CD8-positive, alpha-beta memory T cell (primary cell): ENCODE results near the gene USE1. TPM values are rescaled to one million over a fixed set of nuclear protein-coding genes. Genes with fewer than 3 reads are reported as not detected.
"Not testable (repeated sequence)": the region's sequence is repeated elsewhere in the genome, so short reads cannot be mapped to it uniquely, and the experiment has no call there.

Experiments used
- CTCF ChIA-PET: fragments of 350-600 bp; sonication (Branson Sonifier 250); formaldehyde crosslinking; loops from one replicate; lab custom pipeline; 2021; ENCODE audit warnings: antibody characterized with exemption; lab: Charles Lee
- POLR2A ChIA-PET: fragments of 350-600 bp; sonication (Branson Sonifier 250); formaldehyde crosslinking; loops from one replicate; lab custom pipeline; 2021; ENCODE audit warnings: antibody characterized with exemption; lab: Charles Lee
- DNase-seq, 5 donors: peaks; one replicate each; pipeline versions ENCODE4 v3.0.0 to v3.0.0-alpha.2; 2020 to 2022; ENCODE audit warnings: mixed read lengths in 1 of 5
- H3K27ac ChIP-seq: one replicate; pipeline ENCODE4 v1.7.0; 2013; ENCODE audit warnings: low read depth, mild to moderate bottlenecking, low read length, moderate library complexity
- H3K27me3 ChIP-seq: 2 replicates; pipeline ENCODE4 v1.7.0; 2013; ENCODE audit warnings: low read length, mild to moderate bottlenecking; ENCODE audit not compliant: insufficient read depth, poor library complexity, severe bottlenecking
- H3K36me3 ChIP-seq: 2 replicates; pipeline ENCODE4 v1.7.0; 2013; ENCODE audit warnings: mild to moderate bottlenecking, low read length, moderate library complexity; ENCODE audit not compliant: insufficient read depth
- H3K4me1 ChIP-seq: 2 replicates; pipeline ENCODE4 v1.7.0; 2013; ENCODE audit warnings: mild to moderate bottlenecking, low read length, moderate library complexity; ENCODE audit not compliant: insufficient read depth
- H3K4me3 ChIP-seq: 2 replicates; pipeline ENCODE4 v1.7.0; 2013; ENCODE audit warnings: mild to moderate bottlenecking, low read length
- H3K9me3 ChIP-seq: 2 replicates; pipeline ENCODE4 v1.7.0; 2013; ENCODE audit warnings: mild to moderate bottlenecking, low read length
- H3K27ac Mint-ChIP-seq, 8 donors: one replicate each; pipeline ENCODE4 v1.8.0; 2020 to 2021; ENCODE audit warnings: mixed read lengths in 8 of 8, mild to moderate bottlenecking in 6 of 8, inconsistent platforms in 3 of 8, moderate library complexity in 3 of 8
- H3K27me3 Mint-ChIP-seq, 2 donors: one replicate each; pipeline ENCODE4 v1.8.0; 2020 to 2021; ENCODE audit warnings: mixed read lengths in 2 of 2, mild to moderate bottlenecking in 1 of 2, moderate library complexity in 1 of 2
- H3K36me3 Mint-ChIP-seq, 3 donors: one replicate each; pipeline ENCODE4 v1.8.0; 2020 to 2021; ENCODE audit warnings: mixed read lengths in 3 of 3, inconsistent platforms in 1 of 3, mild to moderate bottlenecking in 1 of 3
- H3K4me1 Mint-ChIP-seq, 3 donors: one replicate each; pipeline ENCODE4 v1.8.0; 2020 to 2021; ENCODE audit warnings: mixed read lengths in 3 of 3, inconsistent platforms in 1 of 3, mild to moderate bottlenecking in 1 of 3
- H3K4me3 Mint-ChIP-seq, 7 donors: one replicate each; pipeline ENCODE4 v1.8.0; 2020 to 2021; ENCODE audit warnings: mixed read lengths in 7 of 7, mild to moderate bottlenecking in 6 of 7, moderate library complexity in 4 of 7, inconsistent platforms in 2 of 7
- H3K9me3 Mint-ChIP-seq, 5 donors: one replicate each; pipeline ENCODE4 v1.8.0; 2020 to 2022; ENCODE audit warnings: mixed read lengths in 5 of 5, mild to moderate bottlenecking in 3 of 5, moderate library complexity in 2 of 5, inconsistent platforms in 1 of 5
- polyA plus RNA-seq: library from polyadenylated mRNA; unstranded; fragments of 300-500 nt; fragmentation: Illumina TruSeq; gene quantifications from one replicate; pipeline ENCODE4 v1.2.3, GENCODE V29; 2021
- total RNA-seq, 2 experiments: library from RNA; stranded (reverse); gene quantifications; one replicate each; pipeline ENCODE4 v1.2.3, GENCODE V29; 2021

The USE1 gene
- total and polyA plus RNA-seq, 3 experiments from 2014 or later = 31.9 to 35.4 (median 33.6) TPM

GRCh38 chr19:17183271-17183761 lies 31.8 kb upstream of the USE1 start:
- CTCF ChIA-PET = interaction anchor here (0.8 to 2.1 kb wide), 9 partner anchors 10 to 118 kb away, joined by 3 to 10 read pairs (median 4); no protein-coding TSS in a partner anchor
- H3K4me1 Mint-ChIP-seq = peaks cover 21 to 30% (median 25%) of the 10 kb centered on the region in 3 donors
- no peaks in the 10 kb centered on the region for H3K27me3 ChIP-seq
- DNase-seq = peak in 2 of 5 donors; percentile 22 to 25
- peak overlapping the region; percentile 78 to 91 (median 90) for H3K4me3 Mint-ChIP-seq
- POLR2A ChIA-PET = interaction anchor here (0.9 to 2.0 kb wide), 7 partner anchors 13 to 152 kb away, joined by 3 to 14 read pairs (median 5); partner anchors contain the start of genes ANO8, HAUS8, MYO9B and OCEL1
- H3K36me3 Mint-ChIP-seq = peaks cover 0 to 52% (median 5%) of the 10 kb centered on the region in 3 donors
- no peaks in the 10 kb centered on the region for H3K27me3 Mint-ChIP-seq
- peaks cover 26% of the 10 kb centered on the region for H3K36me3 ChIP-seq
- H3K9me3 Mint-ChIP-seq = no peaks in the 10 kb centered on the region
- H3K27ac ChIP-seq = peak overlapping the region; percentile 14
- H3K27ac Mint-ChIP-seq = peak overlapping the region; percentile 84 to 99 (median 96)
- H3K4me3 ChIP-seq = peak overlapping the region; percentile 70
- H3K9me3 ChIP-seq = no peaks in the 10 kb centered on the region
- peaks cover 21% of the 10 kb centered on the region for H3K4me1 ChIP-seq

GRCh38 chr19:17183858-17184321 lies 31.3 kb upstream of the USE1 start:
- H3K36me3 Mint-ChIP-seq = peaks cover 0 to 51% (median 5%) of the 10 kb centered on the region in 3 donors
- H3K36me3 ChIP-seq = peaks cover 28% of the 10 kb centered on the region
- peak overlapping the region; percentile 70 for H3K4me3 ChIP-seq
- CTCF ChIA-PET = interaction anchor here (0.6 to 2.1 kb wide), 14 partner anchors 9 to 119 kb away, joined by 3 to 10 read pairs (median 4); partner anchors contain the start of genes HAUS8 and MYO9B
- H3K9me3 Mint-ChIP-seq = no peaks in the 10 kb centered on the region
- POLR2A ChIA-PET = interaction anchor here (0.6 to 2.0 kb wide), 8 partner anchors 31 to 761 kb away, joined by 3 to 14 read pairs (median 4); partner anchors contain the start of genes ANO8, HAUS8, MYO9B and OCEL1
- peak in 2 of 5 donors; percentile 22 to 33 for DNase-seq
- H3K4me1 Mint-ChIP-seq = peaks cover 21 to 30% (median 25%) of the 10 kb centered on the region in 3 donors
- H3K27ac ChIP-seq = peak overlapping the region; percentile 58
- no peaks in the 10 kb centered on the region for H3K9me3 ChIP-seq
- H3K27me3 Mint-ChIP-seq = no peaks in the 10 kb centered on the region
- peaks cover 21% of the 10 kb centered on the region for H3K4me1 ChIP-seq
- H3K4me3 Mint-ChIP-seq = peak overlapping the region; percentile 78 to 91 (median 90)
- H3K27ac Mint-ChIP-seq = peak overlapping the region; percentile 84 to 99 (median 96)
- no peaks in the 10 kb centered on the region for H3K27me3 ChIP-seq

GRCh38 chr19:17184371-17184841 lies 30.8 kb upstream of the USE1 start:
- H3K27ac ChIP-seq = peak overlapping the region; percentile 58
- ChIA-PET CTCF (interaction anchor here (0.6 to 2.1 kb wide), 15 partner anchors 8 to 119 kb away, joined by 3 to 10 read pairs (median 4); partner anchors contain the start of genes HAUS8, MYO9B and USE1), POLR2A (interaction anchor here (0.6 to 2.0 kb wide), 9 partner anchors 31 to 761 kb away, joined by 3 to 14 read pairs (median 4); partner anchors contain the start of genes ANO8, HAUS8, MYO9B and OCEL1)
- peak; percentile 40 to 74 (median 47) for DNase-seq
- H3K36me3 ChIP-seq = peaks cover 32% of the 10 kb centered on the region
- no peaks in the 10 kb centered on the region for H3K9me3 ChIP-seq
- peak overlapping the region; percentile 84 to 99 (median 96) for H3K27ac Mint-ChIP-seq
- H3K9me3 Mint-ChIP-seq = no peaks in the 10 kb centered on the region
- H3K27me3 ChIP-seq = no peaks in the 10 kb centered on the region
- H3K4me1 Mint-ChIP-seq = peaks cover 21 to 30% (median 25%) of the 10 kb centered on the region in 3 donors
- peaks cover 0 to 52% (median 5%) of the 10 kb centered on the region in 3 donors for H3K36me3 Mint-ChIP-seq
- H3K4me1 ChIP-seq = peaks cover 21% of the 10 kb centered on the region
- H3K4me3 Mint-ChIP-seq = peak overlapping the region; percentile 78 to 91 (median 90)
- H3K4me3 ChIP-seq = peak overlapping the region; percentile 70
- no peaks in the 10 kb centered on the region for H3K27me3 Mint-ChIP-seq

- ChIA-PET POLR2A (interaction anchor here (0.6 kb wide), 1 partner anchor 127 kb away, joined by 3 read pairs; no protein-coding TSS in a partner anchor), CTCF (interaction anchor here (2.1 kb wide), 1 partner anchor 29 kb away, joined by 7 read pairs; the partner anchor contains the start of gene USE1)
- no peaks in the 10 kb centered on the region for H3K27me3 Mint-ChIP-seq
- DNase-seq = no peak
- H3K27ac Mint-ChIP-seq = peak overlapping the region in 2 of 8 donors; percentile 54 to 58
- no peaks in the 10 kb centered on the region for H3K9me3 Mint-ChIP-seq
- Histone ChIP-seq H3K4me1 (peaks cover 21% of the 10 kb centered on the region), H3K36me3 (peaks cover 34% of the 10 kb centered on the region), H3K27me3 (no peaks in the 10 kb centered on the region), H3K9me3 (no peaks in the 10 kb centered on the region), H3K4me3 (no peak overlapping the region), H3K27ac (no peak overlapping the region)
- H3K36me3 Mint-ChIP-seq = peaks cover 0 to 57% (median 5%) of the 10 kb centered on the region in 3 donors
- H3K4me1 Mint-ChIP-seq = peaks cover 21 to 30% (median 25%) of the 10 kb centered on the region in 3 donors
- peak overlapping the region in 4 of 7 donors; percentile 5 to 68 (median 37) for H3K4me3 Mint-ChIP-seq
These were observed 29.6 kb upstream of the USE1 start for GRCh38 chr19:17185590-17185989.

- H3K27me3 ChIP-seq, H3K4me1 ChIP-seq, H3K4me1 Mint-ChIP-seq, H3K27ac Mint-ChIP-seq, H3K4me3 Mint-ChIP-seq, POLR2A ChIA-PET, H3K9me3 Mint-ChIP-seq, H3K27me3 Mint-ChIP-seq, DNase-seq, H3K4me3 ChIP-seq, H3K9me3 ChIP-seq, H3K27ac ChIP-seq, CTCF ChIA-PET: not testable (repeated sequence)
- peaks cover 62% of the 10 kb centered on the region for H3K36me3 ChIP-seq
- peaks cover 4 to 75% (median 9%) of the 10 kb centered on the region in 3 donors for H3K36me3 Mint-ChIP-seq
These were observed 23.4 kb upstream of the USE1 start for GRCh38 chr19:17191736-17192135.

GRCh38 chr19:17192751-17193150 lies 22.4 kb upstream of the USE1 start:
- ChIA-PET CTCF (interaction anchor here (0.7 to 1.7 kb wide), 2 partner anchors 9 to 114 kb away, joined by 3 to 4 read pairs; no protein-coding TSS in a partner anchor), POLR2A (no interaction called here)
- H3K36me3 Mint-ChIP-seq = peaks cover 4 to 74% (median 13%) of the 10 kb centered on the region in 3 donors
- no peak overlapping the region for H3K4me3 Mint-ChIP-seq
- H3K27ac ChIP-seq = no peak overlapping the region
- H3K36me3 ChIP-seq = peaks cover 55% of the 10 kb centered on the region
- H3K4me1 Mint-ChIP-seq = peaks cover 0 to 1% (median 0%) of the 10 kb centered on the region in 3 donors
- H3K4me1 ChIP-seq = no peaks in the 10 kb centered on the region
- DNase-seq = no peak
- H3K4me3 ChIP-seq = no peak overlapping the region
- H3K9me3 Mint-ChIP-seq = no peaks in the 10 kb centered on the region
- no peaks in the 10 kb centered on the region for H3K9me3 ChIP-seq
- peaks cover 0 to 1% of the 10 kb centered on the region in 2 donors for H3K27me3 Mint-ChIP-seq
- no peak overlapping the region for H3K27ac Mint-ChIP-seq
- no peaks in the 10 kb centered on the region for H3K27me3 ChIP-seq

GRCh38 chr19:17194608-17195007 lies 20.5 kb upstream of the USE1 start:
- no peaks in the 10 kb centered on the region for H3K27me3 ChIP-seq
- no peak for DNase-seq
- Mint-ChIP-seq H3K27ac (peak overlapping the region in 2 of 8 donors; percentile 6 to 73), H3K36me3 (peaks cover 4 to 78% (median 20%) of the 10 kb centered on the region in 3 donors), H3K4me1 (peaks cover 0 to 1% (median 0%) of the 10 kb centered on the region in 3 donors), H3K4me3 (no peak overlapping the region), H3K9me3 (no peaks in the 10 kb centered on the region), H3K27me3 (peaks cover 0 to 1% of the 10 kb centered on the region in 2 donors)
- ChIA-PET POLR2A (no interaction called here), CTCF (no interaction called here)
- peaks cover 46% of the 10 kb centered on the region for H3K36me3 ChIP-seq
- no peak overlapping the region for H3K4me3 ChIP-seq
- H3K9me3 ChIP-seq = no peaks in the 10 kb centered on the region
- H3K27ac ChIP-seq = no peak overlapping the region
- H3K4me1 ChIP-seq = no peaks in the 10 kb centered on the region
